Mucosa of descending colon (tissue), 3 donors: ENCODE measurements around the gene TWSG1. TPM values are rescaled to one million over a fixed set of nuclear protein-coding genes. Genes with fewer than 3 reads are reported as not detected.

Experiments
- ATAC-seq: fragments of 200-7000 bp; cut with Tn5 transposase; one replicate; pipeline ENCODE4 v1.9.1; 2020; ENCODE audit warnings: mild to moderate bottlenecking, moderate library complexity
- DNase-seq, 3 donors: peaks; one replicate each; pipeline ENCODE4 v3.0.0-alpha.2; 2020
- H3K36me3 ChIP-seq: fragments of 200-600 bp; one replicate; pipeline ENCODE4 v1.8.0; 2021; ENCODE audit warnings: low read depth, mild to moderate bottlenecking
- H3K4me1 ChIP-seq: fragments of 200-600 bp; one replicate; pipeline ENCODE4 v1.8.0; 2021; ENCODE audit warnings: low read depth, mild to moderate bottlenecking
- H3K4me3 ChIP-seq: fragments of 200-600 bp; one replicate; pipeline ENCODE4 v1.8.0; 2021; ENCODE audit warnings: mild to moderate bottlenecking
- H3K9me3 ChIP-seq: fragments of 200-600 bp; one replicate; pipeline ENCODE4 v1.8.0; 2021; ENCODE audit warnings: mild to moderate bottlenecking
- intact Hi-C, 2 donors: fragments of 100-400 bp; cut with DNase I in 1 of 2; cut with micrococcal nuclease in 1 of 2; formaldehyde crosslinking; loops; one replicate each; pipeline versions ENCODE4 v1.11.0 to v1.11.1; 2022; cut with DNase I, micrococcal nuclease
- total RNA-seq, 3 donors: library from RNA; stranded (reverse); fragmentation: NEBNext Ultra II Directional in 2 of 3; extraction: Animal tissue kit (Norgen Biotek cat#: 25700) in 2 of 3; gene quantifications; one replicate each; pipeline versions ENCODE4 v1.2.1 to v1.2.4, GENCODE V29; 2021 to 2023
- TF ChIP-seq, protein P1 (sequence below): fragments of 200-600 bp; IDR thresholded peaks from one replicate; pipeline ENCODE4 v1.8.0; 2022; ENCODE audit warnings: antibody characterized with exemption, mild to moderate bottlenecking
- donor health status: DM: no; HTN: no; CAD: no; lungs with moderate emphysema.
- donor health status: DM: no; HTN: no; CAD: no.
- donor health status: DM: no; HTN: yes; CAD: no.

Gene TWSG1
- total RNA-seq, 3 donors from 2014 or later, result 10.5 to 45.3 (median 17.8) TPM

DNA sequence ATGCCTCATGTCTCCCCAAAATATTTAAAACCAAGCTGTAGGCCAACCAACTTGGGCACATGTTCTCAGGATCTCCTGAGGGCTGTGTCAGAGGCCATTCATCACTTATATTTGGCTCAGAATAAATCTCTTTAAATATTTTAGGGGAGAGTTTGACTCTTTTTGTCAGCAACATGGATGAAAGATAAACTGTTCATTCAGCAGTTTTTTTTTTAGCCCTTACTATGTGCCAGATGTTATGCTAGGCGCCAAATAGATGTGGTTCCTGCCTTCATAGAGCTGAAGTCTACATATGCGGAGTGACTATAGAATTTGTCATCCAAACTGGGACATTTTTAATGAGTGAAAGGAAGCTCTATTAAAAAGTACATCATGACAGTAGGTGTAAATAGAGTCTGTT lies 42.5 kb upstream of the TWSG1 start:
- Histone ChIP-seq H3K9me3 (peaks cover 17% of the 10 kb centered on the region), H3K4me1 (no peaks in the 10 kb centered on the region), H3K36me3 (no peaks in the 10 kb centered on the region), H3K4me3 (no peak overlapping the region)
- DNase-seq (no peak), ATAC-seq (no peak)
- intact Hi-C loops, result no loop called here
- TF ChIP-seq, protein P1, sequence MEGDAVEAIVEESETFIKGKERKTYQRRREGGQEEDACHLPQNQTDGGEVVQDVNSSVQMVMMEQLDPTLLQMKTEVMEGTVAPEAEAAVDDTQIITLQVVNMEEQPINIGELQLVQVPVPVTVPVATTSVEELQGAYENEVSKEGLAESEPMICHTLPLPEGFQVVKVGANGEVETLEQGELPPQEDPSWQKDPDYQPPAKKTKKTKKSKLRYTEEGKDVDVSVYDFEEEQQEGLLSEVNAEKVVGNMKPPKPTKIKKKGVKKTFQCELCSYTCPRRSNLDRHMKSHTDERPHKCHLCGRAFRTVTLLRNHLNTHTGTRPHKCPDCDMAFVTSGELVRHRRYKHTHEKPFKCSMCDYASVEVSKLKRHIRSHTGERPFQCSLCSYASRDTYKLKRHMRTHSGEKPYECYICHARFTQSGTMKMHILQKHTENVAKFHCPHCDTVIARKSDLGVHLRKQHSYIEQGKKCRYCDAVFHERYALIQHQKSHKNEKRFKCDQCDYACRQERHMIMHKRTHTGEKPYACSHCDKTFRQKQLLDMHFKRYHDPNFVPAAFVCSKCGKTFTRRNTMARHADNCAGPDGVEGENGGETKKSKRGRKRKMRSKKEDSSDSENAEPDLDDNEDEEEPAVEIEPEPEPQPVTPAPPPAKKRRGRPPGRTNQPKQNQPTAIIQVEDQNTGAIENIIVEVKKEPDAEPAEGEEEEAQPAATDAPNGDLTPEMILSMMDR, result no peak

DNA sequence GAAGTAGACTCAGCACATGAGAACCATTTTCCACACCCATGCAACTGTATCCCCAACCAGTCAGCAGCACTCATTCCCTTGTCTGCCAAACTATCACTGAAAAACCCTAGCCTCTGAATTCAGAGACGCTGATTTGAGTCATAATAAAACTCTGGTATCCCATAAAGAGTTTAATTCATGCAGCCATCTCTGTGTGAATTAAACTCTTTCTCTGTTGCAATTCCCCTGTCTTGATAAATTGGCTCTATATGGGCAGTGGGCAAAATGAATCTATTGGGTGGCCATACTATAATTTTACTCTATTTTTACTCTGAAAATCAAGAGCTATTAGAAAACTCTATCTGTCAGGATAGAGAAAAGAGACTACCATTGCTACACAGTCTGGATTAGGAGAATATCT lies 40.6 kb upstream of the TWSG1 start:
- TF ChIP-seq, protein P1, result no peak
- intact Hi-C loops, result no loop called here
- no peaks in the 10 kb centered on the region for H3K36me3 ChIP-seq
- no peak overlapping the region for H3K4me3 ChIP-seq
- no peak for DNase-seq
- H3K4me1 ChIP-seq, result no peaks in the 10 kb centered on the region
- no peak for ATAC-seq
- peaks cover 17% of the 10 kb centered on the region for H3K9me3 ChIP-seq

DNA sequence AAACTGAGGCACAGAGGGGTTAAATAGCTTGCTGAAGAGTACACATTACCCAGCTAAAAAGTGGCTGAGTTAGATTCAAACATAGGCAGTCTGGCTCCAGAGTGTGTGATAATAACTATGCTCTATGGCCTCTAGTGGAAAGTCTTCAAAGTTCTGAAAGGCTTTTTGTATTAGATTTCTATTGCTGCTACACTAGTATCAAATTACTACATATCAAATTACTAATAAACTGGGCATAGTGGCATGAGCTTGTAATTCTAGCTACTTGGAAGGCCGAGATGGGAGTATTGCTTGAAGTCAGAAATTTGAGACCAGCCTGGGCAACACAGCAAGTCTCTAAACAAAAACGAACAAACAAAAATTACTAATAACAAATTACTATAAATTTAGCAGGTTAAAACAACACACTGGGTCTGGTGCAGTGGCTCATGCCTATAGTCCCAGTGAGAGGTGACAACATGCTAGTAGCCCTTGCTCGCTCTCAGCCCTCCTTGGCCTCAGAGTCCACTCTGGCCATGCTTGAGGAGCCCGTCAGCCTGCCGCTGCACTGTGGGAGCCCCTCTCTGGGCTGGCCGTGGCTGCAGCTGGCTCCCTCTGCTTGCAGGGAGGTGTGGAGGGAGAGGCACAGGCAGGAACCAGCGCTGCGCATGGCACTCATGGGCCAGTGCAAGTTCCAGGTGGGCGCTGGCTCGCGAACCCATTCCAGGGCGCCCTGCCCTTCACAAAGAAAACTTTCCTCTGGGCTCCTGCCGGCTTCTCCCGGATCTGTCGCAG lies 38.2 kb upstream of the TWSG1 start:
- DNase-seq, result no peak
- H3K36me3 ChIP-seq, result no peaks in the 10 kb centered on the region
- TF ChIP-seq, protein P1, result no peak
- intact Hi-C loops, result no loop called here
- H3K4me3 ChIP-seq, result no peak overlapping the region
- peaks cover 17% of the 10 kb centered on the region for H3K9me3 ChIP-seq
- H3K4me1 ChIP-seq, result no peaks in the 10 kb centered on the region
- no peak for ATAC-seq

DNA sequence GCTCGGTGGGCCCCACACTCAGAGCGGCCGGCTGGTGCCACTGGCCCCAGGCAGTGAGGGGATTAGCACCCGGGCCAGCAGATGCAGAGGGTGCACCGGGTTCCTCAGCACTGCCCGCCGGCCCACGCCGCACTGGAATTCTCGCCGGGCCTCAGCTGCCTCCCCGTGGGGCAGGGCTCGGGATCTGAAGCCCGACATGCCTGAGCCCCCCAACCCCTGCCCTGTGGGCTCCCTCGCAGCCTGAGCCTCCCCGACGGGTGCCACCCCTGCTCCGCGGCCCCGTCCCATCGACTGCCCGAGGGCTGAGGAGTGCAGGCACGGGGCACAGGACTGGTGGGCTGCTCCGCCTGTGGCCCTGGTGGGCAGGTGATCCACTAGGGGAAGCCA lies 37.6 kb upstream of the TWSG1 start:
- Histone ChIP-seq H3K9me3 (peaks cover 17% of the 10 kb centered on the region), H3K4me3 (no peak overlapping the region), H3K4me1 (no peaks in the 10 kb centered on the region), H3K36me3 (no peaks in the 10 kb centered on the region)
- no peak for DNase-seq
- intact Hi-C loops, result no loop called here
- TF ChIP-seq, protein P1, result no peak
- no peak for ATAC-seq

DNA sequence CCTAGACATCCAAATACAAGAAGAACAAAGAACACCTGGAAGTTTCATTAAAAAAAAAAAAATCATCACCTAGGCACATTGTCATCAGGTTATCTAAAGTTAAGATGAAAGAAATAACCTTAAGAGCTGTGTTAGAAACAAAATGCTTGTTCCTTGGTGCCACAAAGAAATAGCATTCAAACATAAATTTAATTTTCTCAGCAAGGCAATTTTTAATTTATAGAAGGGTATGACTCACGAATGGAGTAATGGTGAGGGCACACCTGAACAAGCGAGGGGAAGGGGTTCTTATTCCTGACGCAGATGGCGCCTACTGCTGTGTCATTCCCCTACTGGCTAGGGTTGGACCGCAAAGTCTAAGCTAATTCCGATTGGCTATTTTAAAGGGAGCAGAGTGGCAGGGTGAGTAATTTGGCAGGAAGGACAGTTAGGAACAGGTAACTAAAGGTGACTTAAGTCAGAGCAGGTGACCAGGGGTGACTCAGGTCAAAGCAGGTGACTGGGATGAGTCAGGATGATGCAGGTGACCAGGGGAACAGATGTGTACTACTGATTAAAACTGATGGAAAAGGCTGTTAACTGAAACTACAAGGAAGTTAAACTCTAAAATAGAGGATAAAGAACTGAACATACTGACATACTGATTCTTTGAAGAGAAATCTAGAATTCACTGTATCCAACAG lies 30.0 kb upstream of the TWSG1 start:
- TF ChIP-seq, protein P1, result no peak
- Histone ChIP-seq H3K36me3 (no peaks in the 10 kb centered on the region), H3K9me3 (peaks cover 14% of the 10 kb centered on the region), H3K4me3 (no peak overlapping the region), H3K4me1 (no peaks in the 10 kb centered on the region)
- ATAC-seq (no peak), DNase-seq (no peak)
- intact Hi-C loops, result no loop called here
